HL-60 (cell line): ENCODE results near the gene ZP1.
A peak's percentile ranks its signal among the peaks of the same experiment; 100 is the strongest.

Source experiments
- DNase-seq, 2 experiments: peaks; one replicate each; pipeline ENCODE4 v3.0.0-alpha.2; 2010 to 2020; ENCODE audit warnings: low read depth in 1 of 2, low spot score in 1 of 2
- H3K27ac ChIP-seq: fragments of 250-450 bp; sonication (Bioruptor Pico); replicated peaks from 2 replicates; pipeline ENCODE4 v1.5.1; 2020; ENCODE audit warnings: mild to moderate bottlenecking, moderate library complexity
- H3K27me3 ChIP-seq: fragments of 250-450 bp; sonication (Bioruptor Pico); 2 replicates; pipeline ENCODE4 v1.5.1; 2021; ENCODE audit warnings: mild to moderate bottlenecking, moderate library complexity; ENCODE audit not compliant: insufficient read depth, poor library complexity, severe bottlenecking
- H3K4me3 ChIP-seq: replicated peaks from 2 replicates; pipeline ENCODE4 v1.5.1; 2011; ENCODE audit warnings: mild to moderate bottlenecking, control low read depth, low read length; ENCODE audit not compliant: insufficient read depth
- CTCF ChIP-seq: IDR thresholded peaks from one replicate; pipeline ENCODE4 v1.5.1; 2011; ENCODE audit warnings: low read length, control low read depth, inconsistent platforms; ENCODE audit not compliant: insufficient read depth
- GABPA ChIP-seq: IDR thresholded peaks from 2 replicates; pipeline ENCODE4 v1.6.1; 2012; ENCODE audit warnings: low read depth
- POLR2AphosphoS5 ChIP-seq: IDR thresholded peaks from 2 replicates; pipeline ENCODE4 v1.6.1; 2012; ENCODE audit warnings: low read depth
- REST ChIP-seq: IDR thresholded peaks from 2 replicates; pipeline ENCODE4 v1.6.1; 2012; ENCODE audit warnings: low read depth; ENCODE audit not compliant: insufficient replicate concordance
- SPI1 ChIP-seq: IDR thresholded peaks from 2 replicates; pipeline ENCODE4 v1.6.1; 2012; ENCODE audit warnings: low read depth, mild to moderate bottlenecking, borderline replicate concordance

The ZP1 gene

DNA sequence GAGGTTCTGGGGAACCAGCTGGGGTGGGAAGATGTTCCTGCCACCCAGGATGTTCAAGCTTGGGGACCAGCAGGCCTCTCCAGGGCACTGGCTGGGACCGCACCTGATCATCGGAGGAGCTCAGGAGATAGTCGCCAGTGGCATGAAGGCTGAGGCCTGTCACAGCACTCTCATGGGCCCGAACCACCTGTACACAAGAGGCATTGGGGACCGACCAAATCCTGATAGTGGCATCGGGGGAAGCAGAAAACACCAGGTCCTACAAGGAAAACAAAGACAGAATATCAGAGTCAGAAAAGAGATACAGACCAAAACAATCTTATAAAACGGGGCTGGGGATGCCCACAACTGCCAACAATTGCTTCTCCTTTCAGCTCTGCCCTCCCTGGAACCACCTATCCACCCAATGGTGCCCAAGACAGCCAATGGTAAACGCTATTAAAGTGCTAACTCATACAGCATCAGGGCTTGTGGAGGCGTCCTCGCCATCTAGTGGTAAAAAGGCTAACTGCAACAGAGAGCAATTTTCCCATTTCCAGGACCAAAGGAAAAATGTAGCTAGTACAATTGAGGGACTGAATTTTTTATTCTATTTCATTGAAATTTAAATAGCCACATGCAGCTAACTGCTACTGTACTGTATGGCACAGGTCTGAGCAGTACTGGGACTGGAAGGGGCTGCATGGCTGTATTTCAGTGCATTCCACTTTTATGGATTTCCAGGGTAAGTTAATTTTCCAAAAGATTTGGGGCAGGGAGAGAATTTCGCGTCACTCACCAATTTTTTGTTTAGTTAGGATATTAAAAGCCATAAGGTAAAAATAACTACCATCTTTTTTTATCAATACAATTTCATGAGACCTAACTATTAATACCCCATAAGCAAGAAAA, 31.9 kb downstream of the ZP1 start:
- DNase-seq, result peak in 1 of 2 experiments; percentile 38
- TF ChIP-seq CTCF (peak; percentile 99), REST (no peak)
- Histone ChIP-seq H3K27ac (no peak overlapping the region), H3K4me3 (no peak overlapping the region), H3K27me3 (no peaks in the 10 kb centered on the region)

DNA sequence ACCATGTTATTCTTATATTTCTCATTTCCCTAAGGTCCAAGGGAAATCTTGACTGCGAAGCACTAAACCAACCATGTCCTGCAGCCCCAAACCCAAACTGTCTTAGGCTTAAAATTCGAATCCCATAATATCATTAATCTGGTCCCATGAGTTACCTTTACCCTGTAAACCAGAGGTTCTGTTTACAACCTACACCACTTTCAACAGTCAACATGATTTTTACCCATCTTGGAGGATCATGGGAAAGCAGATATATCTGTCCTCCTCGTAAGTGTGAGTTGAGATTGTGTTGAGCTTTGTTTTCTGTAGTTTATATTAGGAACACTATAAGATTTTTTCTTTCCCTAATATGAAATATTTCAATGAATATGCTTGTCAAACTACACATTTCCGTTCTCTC, 32.6 kb downstream of the ZP1 start:
- H3K27me3 ChIP-seq, result no peaks in the 10 kb centered on the region
- DNase-seq, result no peak
- no peak for TF ChIP-seq POLR2AphosphoS5
- TF ChIP-seq GABPA, result no peak
- TF ChIP-seq REST, result no peak
- TF ChIP-seq CTCF, result no peak
- TF ChIP-seq SPI1, result no peak
- H3K27ac ChIP-seq, result no peak overlapping the region
- no peak overlapping the region for H3K4me3 ChIP-seq

GRCh38 chr11:60900673-60901404, 33.5 kb downstream of the ZP1 start:
- DNase-seq, result no peak

More at GRCh38 chr11:60900673-60901404, 33.5 kb downstream of the ZP1 start:
- Histone ChIP-seq H3K27ac (no peak overlapping the region), H3K27me3 (no peaks in the 10 kb centered on the region), H3K4me3 (no peak overlapping the region)
- TF ChIP-seq GABPA (no peak), REST (peak; percentile 55), POLR2AphosphoS5 (no peak)
